ENCODE data around the gene DNAH2.

The DNAH2 gene

DNA sequence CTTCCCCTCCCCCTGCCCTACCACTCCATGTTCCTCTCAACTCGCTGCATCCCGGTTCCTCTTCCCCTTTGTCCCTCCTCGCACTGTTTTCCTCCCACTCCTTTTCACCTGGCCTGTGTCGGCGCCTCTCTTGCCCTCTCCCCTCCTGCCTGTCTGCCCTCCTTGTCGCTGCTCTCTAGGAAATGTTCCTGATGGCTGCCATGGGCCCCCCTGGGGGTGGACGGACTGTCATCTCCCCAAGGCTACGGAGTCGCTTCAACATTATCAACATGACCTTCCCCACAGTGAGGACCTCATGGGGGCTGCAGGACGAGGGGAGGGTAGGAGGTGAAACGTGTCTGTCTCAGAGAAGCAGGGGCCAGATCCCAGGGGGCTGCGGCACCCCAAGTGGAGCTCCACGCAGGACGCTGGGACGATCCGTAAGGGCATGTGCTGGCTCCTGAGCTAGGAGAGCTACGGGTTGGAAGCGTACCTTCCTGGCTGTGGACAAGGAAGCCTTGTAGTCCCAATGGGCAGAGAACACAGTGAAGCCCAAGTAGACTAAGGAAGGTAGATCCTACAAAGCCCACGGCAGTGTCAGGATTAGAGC is 76.6 kb downstream of the DNAH2 start:
- no peaks in the 10 kb centered on the region for H3K9me3 ChIP-seq (ENCODE audit: control insufficient read depth, insufficient read depth, low read depth, low read length)
- H3K27ac ChIP-seq (ENCODE audit: extremely low read depth, low read depth, low read length) = no peak overlapping the region
- no peaks in the 10 kb centered on the region for H3K36me3 ChIP-seq (ENCODE audit: control insufficient read depth in 2 of 2, insufficient read depth in 1 of 2, low read length in 2 of 2)
- CTCF ChIA-PET = interaction anchor here (0.6 kb wide), 2 partner anchors 185 to 260 kb away, joined by 3 read pairs; no protein-coding TSS in a partner anchor
- H3K4me3 ChIP-seq (ENCODE audit: low read depth, low read length) = no peak overlapping the region
- H3K4me1 ChIP-seq (ENCODE audit: control insufficient read depth, insufficient read depth, low read length) = no peaks in the 10 kb centered on the region
- POLR2A ChIA-PET = interaction anchor here (1.5 kb wide), 1 partner anchor 47 kb away, joined by 3 read pairs; no protein-coding TSS in a partner anchor
- TF ChIP-seq ZIC2 (tag by site-specific recombination; IDR thresholded peaks at IDR 0.05) (peak; percentile 78), ZNF645 (tag by site-specific recombination; IDR thresholded peaks at IDR 0.05) (no peak)

DNA sequence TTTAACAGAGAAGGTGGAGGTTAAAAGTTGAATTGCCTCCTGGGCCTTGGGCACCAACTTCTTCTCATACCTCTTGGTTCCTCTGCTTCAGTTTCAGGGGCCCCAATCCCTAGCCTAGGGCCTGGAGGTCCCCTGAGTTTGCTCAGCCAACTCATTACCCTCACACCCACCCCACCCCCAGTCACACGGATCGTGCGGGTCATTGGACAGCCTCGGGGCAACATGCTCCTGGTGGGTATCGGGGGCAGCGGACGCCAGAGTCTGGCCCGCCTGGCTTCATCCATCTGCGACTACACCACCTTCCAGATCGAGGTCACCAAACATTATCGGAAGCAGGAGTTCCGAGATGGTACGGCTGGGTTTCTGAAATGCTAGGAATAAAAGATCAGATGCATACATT is 80.4 kb downstream of the DNAH2 start:
- no peak for TF ChIP-seq ZBTB48 (tag by site-specific recombination; IDR thresholded peaks at IDR 0.05)
- TF ChIP-seq, protein P1, sequence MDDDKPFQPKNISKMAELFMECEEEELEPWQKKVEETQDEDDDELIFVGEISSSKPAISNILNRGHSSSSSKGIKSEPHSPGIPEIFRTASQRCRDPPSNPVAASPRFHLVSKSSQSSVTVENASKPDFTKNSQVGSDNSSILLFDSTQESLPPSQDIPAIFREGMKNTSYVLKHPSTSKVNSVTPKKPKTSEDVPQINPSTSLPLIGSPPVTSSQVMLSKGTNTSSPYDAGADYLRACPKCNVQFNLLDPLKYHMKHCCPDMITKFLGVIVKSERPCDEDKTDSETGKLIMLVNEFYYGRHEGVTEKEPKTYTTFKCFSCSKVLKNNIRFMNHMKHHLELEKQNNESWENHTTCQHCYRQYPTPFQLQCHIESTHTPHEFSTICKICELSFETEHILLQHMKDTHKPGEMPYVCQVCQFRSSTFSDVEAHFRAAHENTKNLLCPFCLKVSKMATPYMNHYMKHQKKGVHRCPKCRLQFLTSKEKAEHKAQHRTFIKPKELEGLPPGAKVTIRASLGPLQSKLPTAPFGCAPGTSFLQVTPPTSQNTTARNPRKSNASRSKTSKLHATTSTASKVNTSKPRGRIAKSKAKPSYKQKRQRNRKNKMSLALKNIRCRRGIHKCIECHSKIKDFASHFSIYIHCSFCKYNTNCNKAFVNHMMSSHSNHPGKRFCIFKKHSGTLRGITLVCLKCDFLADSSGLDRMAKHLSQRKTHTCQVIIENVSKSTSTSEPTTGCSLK (tag by site-specific recombination; IDR thresholded peaks at IDR 0.05) = no peak
- no peak for TF ChIP-seq ZNF37A (tag by site-specific recombination; IDR thresholded peaks at IDR 0.05)
- TF ChIP-seq ZNF624 (tag by site-specific recombination; IDR thresholded peaks at IDR 0.05) = no peak
- TF ChIP-seq KLF8 (tag by site-specific recombination; IDR thresholded peaks at IDR 0.05) = no peak
- no peak for TF ChIP-seq ZNF404 (tag by site-specific recombination; IDR thresholded peaks at IDR 0.05)
- no peak for TF ChIP-seq ZFP37 (tag by site-specific recombination; IDR thresholded peaks at IDR 0.05)
- no peak for TF ChIP-seq ZNF626 (tag by site-specific recombination; IDR thresholded peaks at IDR 0.05)
- TF ChIP-seq OSR2 (tag by site-specific recombination; IDR thresholded peaks at IDR 0.05) = no peak
- TF ChIP-seq ZNF121 (tag by site-specific recombination; IDR thresholded peaks at IDR 0.05) = no peak
- TF ChIP-seq ZNF701 (tag by site-specific recombination; IDR thresholded peaks at IDR 0.05) = no peak
- no peak for TF ChIP-seq ZNF580 (tag by site-specific recombination; IDR thresholded peaks at IDR 0.05)
- Histone ChIP-seq H3K36me3 (ENCODE audit: control insufficient read depth in 2 of 2, insufficient read depth in 1 of 2, low read length in 2 of 2) (no peaks in the 10 kb centered on the region), H3K4me1 (ENCODE audit: control insufficient read depth, insufficient read depth, low read length) (no peaks in the 10 kb centered on the region), H3K9me3 (ENCODE audit: control insufficient read depth, insufficient read depth, low read depth, low read length) (no peaks in the 10 kb centered on the region), H3K27ac (ENCODE audit: extremely low read depth, low read depth, low read length) (no peak overlapping the region), H3K4me3 (ENCODE audit: low read depth, low read length) (no peak overlapping the region)
- POLR2A ChIA-PET = no interaction called here
- CTCF ChIA-PET = interaction anchor here (0.6 to 2.2 kb wide), 3 partner anchors 23 to 55 kb away, joined by 3 to 10 read pairs (median 6); no protein-coding TSS in a partner anchor

DNA sequence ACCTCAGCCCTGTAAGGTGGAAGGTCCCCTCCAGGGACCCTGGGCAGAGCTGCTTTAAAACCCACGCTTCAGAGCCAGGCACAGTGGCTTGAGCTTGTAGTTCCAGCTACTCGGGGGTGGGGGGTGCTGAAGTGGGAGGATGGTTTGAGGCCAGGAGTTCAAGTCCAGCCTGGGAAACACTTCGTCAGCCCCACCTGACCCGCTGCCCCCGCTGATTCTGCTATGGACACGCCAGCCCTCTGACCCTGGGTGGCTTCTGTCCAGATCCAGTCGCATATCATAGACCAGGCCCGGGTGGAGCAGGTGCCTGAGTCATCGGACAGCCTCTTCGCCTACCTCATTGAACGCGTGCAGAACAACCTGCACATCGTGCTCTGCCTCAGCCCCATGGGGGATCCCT is 81.3 kb downstream of the DNAH2 start:
- no peaks in the 10 kb centered on the region for H3K36me3 ChIP-seq (ENCODE audit: control insufficient read depth in 2 of 2, insufficient read depth in 1 of 2, low read length in 2 of 2)
- no peak overlapping the region for H3K27ac ChIP-seq (ENCODE audit: extremely low read depth, low read depth, low read length)
- POLR2A ChIA-PET = interaction anchor here (0.6 kb wide), 1 partner anchor 328 kb away, joined by 3 read pairs; no protein-coding TSS in a partner anchor
- no peak overlapping the region for H3K4me3 ChIP-seq (ENCODE audit: low read depth, low read length)
- no peaks in the 10 kb centered on the region for H3K4me1 ChIP-seq (ENCODE audit: control insufficient read depth, insufficient read depth, low read length)
- H3K9me3 ChIP-seq (ENCODE audit: control insufficient read depth, insufficient read depth, low read depth, low read length) = no peaks in the 10 kb centered on the region
- CTCF ChIA-PET = interaction anchor here (0.6 to 2.2 kb wide), 4 partner anchors 14 to 56 kb away, joined by 3 to 10 read pairs (median 3); no protein-coding TSS in a partner anchor
- TF ChIP-seq ZNF692 (tag by site-specific recombination; IDR thresholded peaks at IDR 0.05) = no peak
- no peak for TF ChIP-seq PRDM10 (tag by site-specific recombination; IDR thresholded peaks at IDR 0.05)
- TF ChIP-seq ZNF473 (tag by site-specific recombination; IDR thresholded peaks at IDR 0.05) = no peak
- TF ChIP-seq ZNF677 (tag by site-specific recombination; IDR thresholded peaks at IDR 0.05) = no peak
- TF ChIP-seq ZBTB1 (tag by site-specific recombination; IDR thresholded peaks at IDR 0.05) = no peak
- TF ChIP-seq YY2 (tag by site-specific recombination; IDR thresholded peaks at IDR 0.05) = no peak
- TF ChIP-seq PRDM4 (tag by site-specific recombination; IDR thresholded peaks at IDR 0.05) = no peak

All from HEK293 (cell line).